ENCODE data around the gene MYPN.
"Not testable (repeated sequence)": the region's sequence is repeated elsewhere in the genome, so short reads cannot be mapped to it uniquely, and the experiment has no call there.

MYPN gene, protein sequence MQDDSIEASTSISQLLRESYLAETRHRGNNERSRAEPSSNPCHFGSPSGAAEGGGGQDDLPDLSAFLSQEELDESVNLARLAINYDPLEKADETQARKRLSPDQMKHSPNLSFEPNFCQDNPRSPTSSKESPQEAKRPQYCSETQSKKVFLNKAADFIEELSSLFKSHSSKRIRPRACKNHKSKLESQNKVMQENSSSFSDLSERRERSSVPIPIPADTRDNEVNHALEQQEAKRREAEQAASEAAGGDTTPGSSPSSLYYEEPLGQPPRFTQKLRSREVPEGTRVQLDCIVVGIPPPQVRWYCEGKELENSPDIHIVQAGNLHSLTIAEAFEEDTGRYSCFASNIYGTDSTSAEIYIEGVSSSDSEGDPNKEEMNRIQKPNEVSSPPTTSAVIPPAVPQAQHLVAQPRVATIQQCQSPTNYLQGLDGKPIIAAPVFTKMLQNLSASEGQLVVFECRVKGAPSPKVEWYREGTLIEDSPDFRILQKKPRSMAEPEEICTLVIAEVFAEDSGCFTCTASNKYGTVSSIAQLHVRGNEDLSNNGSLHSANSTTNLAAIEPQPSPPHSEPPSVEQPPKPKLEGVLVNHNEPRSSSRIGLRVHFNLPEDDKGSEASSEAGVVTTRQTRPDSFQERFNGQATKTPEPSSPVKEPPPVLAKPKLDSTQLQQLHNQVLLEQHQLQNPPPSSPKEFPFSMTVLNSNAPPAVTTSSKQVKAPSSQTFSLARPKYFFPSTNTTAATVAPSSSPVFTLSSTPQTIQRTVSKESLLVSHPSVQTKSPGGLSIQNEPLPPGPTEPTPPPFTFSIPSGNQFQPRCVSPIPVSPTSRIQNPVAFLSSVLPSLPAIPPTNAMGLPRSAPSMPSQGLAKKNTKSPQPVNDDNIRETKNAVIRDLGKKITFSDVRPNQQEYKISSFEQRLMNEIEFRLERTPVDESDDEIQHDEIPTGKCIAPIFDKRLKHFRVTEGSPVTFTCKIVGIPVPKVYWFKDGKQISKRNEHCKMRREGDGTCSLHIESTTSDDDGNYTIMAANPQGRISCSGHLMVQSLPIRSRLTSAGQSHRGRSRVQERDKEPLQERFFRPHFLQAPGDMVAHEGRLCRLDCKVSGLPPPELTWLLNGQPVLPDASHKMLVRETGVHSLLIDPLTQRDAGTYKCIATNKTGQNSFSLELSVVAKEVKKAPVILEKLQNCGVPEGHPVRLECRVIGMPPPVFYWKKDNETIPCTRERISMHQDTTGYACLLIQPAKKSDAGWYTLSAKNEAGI (N-terminal part only)

GRCh38 chr10:68109331-68109730 lies at the start of gene MYPN:
Gene MYPN (plus strand): TSS chr10:68109488. CDS start chr10:68121439, 11,951 bp downstream.
- DNase-seq, result no peak

GRCh38 chr10:68067029-68067428 lies 42.3 kb upstream of the MYPN start:
- DNase-seq, result no peak

GRCh38 chr10:68067508-68067907 lies 41.8 kb upstream of the MYPN start:
- no peak for DNase-seq

DNA sequence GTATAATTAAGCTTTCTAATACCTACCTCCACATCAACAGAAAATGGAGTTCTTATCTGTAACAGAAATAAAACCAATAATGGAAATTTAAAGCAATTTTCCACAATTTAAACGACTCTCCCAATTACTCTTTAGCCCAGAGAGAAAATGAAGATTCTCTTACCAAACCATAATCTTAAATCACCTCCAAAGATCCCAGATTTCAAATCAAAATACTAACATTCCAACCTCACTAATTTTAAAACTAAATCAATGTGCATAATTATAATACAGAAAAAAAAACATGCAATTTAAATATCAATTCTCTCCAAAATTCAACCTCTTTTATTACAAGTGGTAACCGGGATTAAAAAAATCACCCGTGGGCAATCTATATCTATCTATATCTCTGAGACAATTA lies 35.7 kb upstream of the MYPN start:
- DNase-seq, result no peak

DNA sequence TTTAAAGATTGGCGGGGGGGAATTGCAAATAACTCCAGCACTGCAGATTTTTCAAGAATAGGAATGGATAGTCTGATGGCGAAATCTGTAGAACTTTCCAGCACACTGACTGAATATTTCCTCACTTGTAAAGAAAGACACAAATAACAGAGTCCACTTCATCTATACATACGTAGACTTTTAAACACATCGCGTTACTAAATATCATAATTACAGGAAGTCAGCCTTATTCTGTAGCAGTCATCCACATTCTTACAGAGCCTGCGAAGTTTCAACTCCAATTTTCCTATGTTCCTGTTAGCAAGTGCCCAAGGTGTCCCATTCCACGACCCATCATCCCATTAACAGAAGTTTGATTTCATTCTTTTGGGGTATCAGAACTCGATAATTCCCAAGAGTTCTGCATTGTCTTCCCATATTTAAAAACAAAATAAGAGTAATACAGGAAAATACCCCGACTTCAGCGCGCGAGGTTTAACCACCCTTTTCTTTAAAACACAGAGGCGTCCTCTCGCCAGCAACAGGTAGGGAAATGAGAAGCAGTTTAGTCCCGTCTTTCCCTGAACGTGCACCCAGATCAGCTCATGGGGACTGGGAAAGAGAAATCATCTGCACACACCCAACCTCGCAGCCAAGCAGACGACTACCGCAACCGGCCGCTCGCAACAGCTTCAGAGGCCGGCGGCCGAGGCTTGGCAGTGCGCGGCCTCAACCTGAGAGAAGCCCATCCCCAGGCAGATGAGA lies 35.1 kb upstream of the MYPN start:
- DNase-seq, result no peak

DNA sequence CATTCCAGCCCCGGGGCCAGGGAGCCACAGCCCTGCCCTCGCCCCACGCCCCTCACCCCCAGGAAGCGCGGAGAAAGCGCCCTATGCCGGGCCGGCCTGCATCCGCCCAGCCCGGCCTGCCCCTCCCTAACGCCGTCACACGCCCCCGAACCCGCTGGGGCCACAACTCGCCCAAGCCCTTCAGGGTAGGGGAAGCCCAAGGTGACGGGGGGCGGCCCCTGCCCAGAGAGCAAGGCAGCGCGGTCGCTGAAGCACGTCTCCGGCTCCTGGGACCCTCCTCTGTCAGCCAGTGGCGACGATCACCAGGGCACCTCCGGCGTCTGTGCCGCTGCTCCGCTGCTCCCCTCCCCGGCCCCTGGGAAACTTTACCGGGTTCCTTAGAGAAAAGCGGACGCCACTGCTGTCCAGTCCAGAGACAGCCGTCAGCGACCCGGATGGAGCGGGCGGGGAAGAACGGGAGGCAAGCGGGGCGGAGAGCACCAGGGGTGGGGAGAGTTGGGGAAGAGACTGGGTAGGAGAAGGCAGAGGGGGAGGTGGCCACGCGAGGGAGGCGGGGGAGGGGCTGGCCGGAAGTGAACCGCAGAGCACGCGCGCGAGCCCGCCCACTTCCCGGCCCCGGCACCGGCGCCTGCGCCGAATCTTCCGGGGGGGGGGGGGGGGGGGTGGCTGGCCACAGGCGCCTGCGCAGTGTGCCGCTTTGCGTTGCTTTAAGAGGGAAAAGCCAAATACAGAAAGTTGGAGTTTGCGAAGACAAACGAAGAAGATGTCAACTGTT lies 34.3 kb upstream of the MYPN start, which contains the start of gene HERC4:
TSS of gene HERC4 (minus strand) at position 509 of the 775 bp plus-strand sequence. CDS start 2,175 bp downstream, outside the sequence.
- peak; percentile 92 for DNase-seq

GRCh38 chr10:68075550-68076004 lies 33.7 kb upstream of the MYPN start:
- DNase-seq, result no peak

DNA sequence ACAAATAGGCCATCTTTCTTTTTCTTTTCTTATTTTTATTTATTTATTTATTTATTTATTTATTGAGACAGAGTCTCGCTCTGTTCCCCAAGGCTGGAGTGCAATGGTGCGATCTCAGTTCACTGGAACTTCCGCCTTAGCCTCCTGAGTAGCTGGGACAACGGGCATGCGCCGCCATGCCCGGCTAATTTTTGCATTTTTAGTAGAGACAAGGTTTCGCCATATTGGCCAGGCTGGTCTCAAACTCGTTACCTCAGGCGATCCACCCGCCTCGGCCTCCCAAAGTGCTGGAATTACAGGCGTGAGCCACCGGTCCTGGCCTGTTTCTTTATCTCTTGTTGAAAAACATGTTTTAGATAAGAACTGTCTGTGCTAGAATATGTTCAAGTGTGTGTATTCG lies 33.2 kb upstream of the MYPN start:
- DNase-seq, result not testable (repeated sequence)

GRCh38 chr10:68077026-68077425 lies 32.3 kb upstream of the MYPN start:
- no peak for DNase-seq

DNA sequence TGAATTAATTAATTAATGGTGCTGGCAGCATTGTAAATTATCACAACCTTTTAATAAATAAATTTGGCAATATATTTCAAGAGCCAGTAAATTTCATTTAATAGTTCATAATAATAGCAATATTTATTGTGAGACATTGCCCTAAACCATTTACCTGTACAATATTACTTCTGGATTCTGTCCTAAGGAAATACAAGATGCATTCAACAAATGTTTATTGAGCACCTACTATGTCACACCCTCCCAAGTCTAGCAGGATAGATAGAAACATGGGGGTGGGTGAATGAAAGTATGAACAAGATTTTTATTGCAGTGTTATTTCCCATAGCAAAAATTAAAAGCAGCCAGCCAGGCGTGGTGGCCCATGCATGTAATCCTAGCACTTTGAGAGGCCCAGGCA lies 29.9 kb upstream of the MYPN start:
- DNase-seq, result no peak

GRCh38 chr10:68080853-68081431 lies 28.3 kb upstream of the MYPN start:
- no peak for DNase-seq

- DNase-seq, result no peak
Measured at GRCh38 chr10:68081916-68082315, 27.4 kb upstream of the MYPN start.

GRCh38 chr10:68082872-68083271 lies 26.4 kb upstream of the MYPN start:
- no peak for DNase-seq

DNA sequence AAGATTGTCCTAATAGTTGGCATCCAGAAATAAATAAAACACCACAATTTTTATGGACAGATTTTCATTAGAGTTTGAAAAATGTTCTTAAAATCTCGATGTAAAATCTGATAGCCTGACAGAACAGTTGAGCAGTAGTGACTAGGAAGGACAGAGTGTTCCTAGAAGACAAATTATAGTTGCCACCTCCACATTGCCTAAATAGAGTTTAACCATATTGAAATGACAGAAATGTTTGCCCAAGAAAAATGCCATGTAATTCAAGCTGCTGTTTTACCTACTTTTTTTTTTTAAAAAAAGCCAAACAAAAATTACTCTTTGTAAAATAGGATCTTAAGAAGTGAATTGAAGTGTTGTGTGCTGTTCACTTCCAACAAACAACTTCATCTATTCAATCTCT lies 25.3 kb upstream of the MYPN start:
- no peak for DNase-seq

DNA sequence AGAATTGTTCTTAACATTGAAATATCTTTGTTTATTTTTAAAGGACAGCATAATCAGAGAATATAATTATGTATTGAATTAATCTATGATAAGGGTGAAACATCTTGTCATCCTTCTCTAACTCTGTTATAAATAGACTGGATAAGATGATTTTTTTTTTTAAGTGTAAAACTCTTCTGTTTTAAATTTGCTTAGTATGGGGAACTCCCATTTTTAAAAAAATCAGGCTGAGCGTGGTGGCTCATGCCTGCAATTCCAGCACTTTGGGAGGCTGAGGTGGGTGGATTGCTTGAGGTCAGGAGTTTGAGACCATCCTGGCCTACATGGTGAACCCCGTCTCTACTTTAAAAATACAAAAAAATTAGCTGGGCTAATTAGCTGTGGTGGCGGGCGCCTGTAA lies 24.8 kb upstream of the MYPN start:
- DNase-seq, result no peak

DNA sequence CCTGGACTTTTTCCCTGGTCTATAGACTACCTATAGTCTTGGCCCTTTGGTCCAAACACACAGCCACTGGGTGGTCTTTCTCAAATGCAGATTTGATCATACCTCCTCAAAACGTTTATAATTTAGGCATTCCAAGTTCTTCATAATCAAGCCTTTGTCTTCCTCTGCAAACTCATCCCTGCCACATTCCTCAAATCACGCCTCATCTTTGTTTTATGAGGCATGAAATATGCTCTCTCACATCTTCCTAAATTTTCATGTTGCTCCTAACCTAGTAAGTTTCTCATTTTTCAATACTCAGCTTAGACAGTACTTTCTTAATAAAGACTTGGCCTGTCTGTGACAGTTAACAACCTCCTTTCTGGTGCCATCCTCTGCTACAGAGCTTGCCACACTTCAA lies 23.3 kb upstream of the MYPN start:
- DNase-seq, result no peak

DNA sequence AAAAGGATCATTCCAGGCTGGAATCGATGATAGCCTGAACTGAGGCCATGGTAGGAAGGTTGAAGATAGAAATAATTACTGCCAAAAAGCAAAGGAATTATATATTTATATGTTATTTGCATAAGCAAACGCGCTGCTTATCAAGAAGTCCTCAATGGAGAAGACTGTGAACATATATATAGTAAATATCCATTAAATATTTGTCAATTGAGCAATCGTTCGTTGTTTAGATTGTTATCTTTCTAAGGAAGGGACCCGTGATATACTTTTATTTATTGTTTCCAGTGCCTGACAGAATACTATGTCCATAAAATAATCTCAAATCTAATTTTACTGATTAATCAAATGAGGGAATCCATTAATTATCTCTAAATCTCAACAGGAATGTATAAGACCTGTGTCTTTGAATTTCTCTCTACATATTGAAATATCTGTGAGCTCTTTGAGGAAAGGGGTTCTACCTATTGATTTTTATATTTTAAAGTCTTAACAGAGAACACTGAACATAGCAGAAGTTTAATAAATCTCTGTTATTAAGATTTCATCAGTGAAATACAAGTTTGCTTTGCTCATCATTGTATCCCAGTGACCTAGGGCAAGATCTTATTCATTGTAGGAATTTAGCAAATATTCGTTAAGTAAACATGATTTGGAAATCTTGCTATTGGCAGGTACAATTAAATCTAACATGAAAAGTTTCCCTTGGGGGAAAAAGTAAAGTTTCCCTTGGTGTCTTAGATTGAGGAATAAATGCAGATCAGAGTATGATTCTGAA lies 22.2 kb upstream of the MYPN start:
- no peak for DNase-seq

GRCh38 chr10:68087685-68088401 lies 21.4 kb upstream of the MYPN start:
- no peak for DNase-seq

- DNase-seq, result peak; percentile 59
Measured at GRCh38 chr10:68088740-68089139, 20.5 kb upstream of the MYPN start.

All from activated CD4-positive, alpha-beta T cell treated with anti-CD3 and anti-CD28 coated beads, Interleukin-2, Interleukin-6, amounts not matched to agents 100 ng/mL and 50 ng/mL, durations not matched to agents 16 hours and 8 hours (primary cell).